GM19395 (cell line): ENCODE measurements around the gene CD247.

Experiments
- ATAC-seq: cut with Tn5 transposase; IDR thresholded peaks from one replicate; pipeline ENCODE4 v1.9.1; 2021; ENCODE audit warnings: mild to moderate bottlenecking, moderate library complexity; ENCODE audit not compliant: unreplicated experiment

CD247 gene

DNA sequence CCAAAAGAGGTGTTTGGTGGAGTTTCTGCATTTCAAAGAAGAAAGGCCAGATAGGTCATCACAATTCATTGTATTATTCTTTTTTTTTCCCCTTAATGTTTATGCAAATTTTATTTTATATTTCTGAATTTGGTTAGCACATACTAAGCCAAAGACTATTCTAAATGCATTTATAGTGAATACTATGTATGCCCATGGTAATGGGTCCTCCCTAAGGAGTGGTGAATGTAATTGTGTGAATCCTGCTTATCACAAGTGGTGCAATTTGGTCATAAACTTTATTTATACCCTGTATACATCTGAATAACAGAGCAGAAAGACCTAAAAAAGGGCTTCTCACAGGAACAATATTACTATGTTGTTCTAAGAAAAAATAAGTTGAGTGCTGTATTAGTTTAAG is 99.1 kb downstream of the CD247 start:
- ATAC-seq = no peak

DNA sequence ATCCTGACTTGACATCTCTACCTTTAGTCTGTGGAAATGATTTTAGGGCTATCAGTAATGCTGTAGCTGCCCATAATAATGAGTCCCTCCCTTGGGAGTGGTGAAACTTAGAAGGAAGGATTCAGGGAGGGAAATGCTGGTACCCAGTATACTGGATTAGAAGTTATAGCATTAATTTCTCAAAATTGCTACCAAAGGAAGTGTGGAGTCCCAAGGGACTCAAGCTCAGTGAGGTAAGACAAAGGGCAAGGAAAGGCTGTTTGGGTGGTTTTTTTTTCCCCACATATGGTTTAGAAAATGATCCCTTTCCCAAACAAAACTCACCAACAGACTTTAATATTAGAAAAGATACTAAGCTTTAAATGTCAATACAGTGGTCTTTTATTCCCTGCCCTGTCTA is 99.9 kb downstream of the CD247 start:
- ATAC-seq = no peak

DNA sequence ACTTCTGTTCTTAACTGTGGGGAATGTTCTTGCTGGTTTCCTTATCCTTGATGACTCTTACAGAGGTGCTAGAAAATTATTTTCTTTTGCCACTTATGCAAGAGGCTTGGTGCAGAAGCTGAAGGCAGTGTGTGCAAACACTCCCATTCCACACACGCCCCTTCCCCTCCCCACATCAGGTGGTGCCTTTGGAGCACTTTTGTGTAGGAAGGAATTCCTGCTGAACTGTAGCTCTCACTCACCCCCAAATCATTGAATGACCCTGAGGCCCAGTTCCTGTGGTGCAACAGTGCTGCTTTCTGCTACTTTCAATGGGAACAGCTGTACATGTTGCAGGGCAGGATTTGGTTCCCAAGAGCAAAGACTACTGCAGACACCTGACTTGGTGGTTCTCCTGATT is 101.8 kb downstream of the CD247 start:
- no peak for ATAC-seq

- ATAC-seq = no peak
Observed at GRCh38 chr1:167413328-167413727, 105.0 kb downstream of the CD247 start.

- ATAC-seq = no peak
Observed at GRCh38 chr1:167412920-167413319, 105.4 kb downstream of the CD247 start.

DNA sequence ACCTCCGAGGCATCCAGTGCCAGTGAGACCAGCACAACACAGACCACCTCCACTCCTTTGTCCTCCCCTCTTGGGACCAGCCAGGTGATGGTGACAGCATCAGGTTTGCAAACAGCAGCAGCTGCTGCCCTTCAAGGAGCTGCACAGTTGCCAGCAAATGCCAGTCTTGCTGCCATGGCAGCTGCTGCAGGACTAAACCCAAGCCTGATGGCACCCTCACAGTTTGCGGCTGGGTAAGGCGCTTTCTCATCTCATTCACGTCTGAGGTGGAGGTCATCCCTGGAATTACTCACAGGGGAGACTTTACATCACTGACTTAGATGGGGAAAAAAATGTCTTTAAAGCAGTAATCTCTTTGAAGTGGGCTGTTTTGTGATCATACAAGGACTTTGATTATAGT is 106.3 kb downstream of the CD247 start:
- no peak for ATAC-seq

GRCh38 chr1:167409183-167409582 is 109.1 kb downstream of the CD247 start:
- ATAC-seq = no peak

DNA sequence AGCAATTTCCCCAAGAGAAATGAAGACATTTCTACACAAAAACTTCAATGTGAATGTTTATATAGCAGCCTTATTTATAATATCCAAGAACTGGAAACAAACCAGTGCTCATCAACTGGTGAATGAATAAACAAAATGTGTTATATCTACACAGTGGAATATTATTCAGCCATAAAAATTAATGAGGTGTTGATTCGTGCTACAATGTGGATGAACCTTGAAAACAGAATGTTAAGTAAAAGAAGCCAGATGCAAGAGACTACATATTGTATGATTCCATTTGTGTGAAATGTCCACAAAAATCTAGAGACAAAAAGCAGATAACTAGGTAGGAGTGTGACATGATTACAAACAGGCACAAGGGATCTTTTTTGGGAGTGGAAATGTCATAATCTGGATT is 110.0 kb downstream of the CD247 start:
- ATAC-seq = no peak

GRCh38 chr1:167404908-167405307 is 113.4 kb downstream of the CD247 start:
- no peak for ATAC-seq

DNA sequence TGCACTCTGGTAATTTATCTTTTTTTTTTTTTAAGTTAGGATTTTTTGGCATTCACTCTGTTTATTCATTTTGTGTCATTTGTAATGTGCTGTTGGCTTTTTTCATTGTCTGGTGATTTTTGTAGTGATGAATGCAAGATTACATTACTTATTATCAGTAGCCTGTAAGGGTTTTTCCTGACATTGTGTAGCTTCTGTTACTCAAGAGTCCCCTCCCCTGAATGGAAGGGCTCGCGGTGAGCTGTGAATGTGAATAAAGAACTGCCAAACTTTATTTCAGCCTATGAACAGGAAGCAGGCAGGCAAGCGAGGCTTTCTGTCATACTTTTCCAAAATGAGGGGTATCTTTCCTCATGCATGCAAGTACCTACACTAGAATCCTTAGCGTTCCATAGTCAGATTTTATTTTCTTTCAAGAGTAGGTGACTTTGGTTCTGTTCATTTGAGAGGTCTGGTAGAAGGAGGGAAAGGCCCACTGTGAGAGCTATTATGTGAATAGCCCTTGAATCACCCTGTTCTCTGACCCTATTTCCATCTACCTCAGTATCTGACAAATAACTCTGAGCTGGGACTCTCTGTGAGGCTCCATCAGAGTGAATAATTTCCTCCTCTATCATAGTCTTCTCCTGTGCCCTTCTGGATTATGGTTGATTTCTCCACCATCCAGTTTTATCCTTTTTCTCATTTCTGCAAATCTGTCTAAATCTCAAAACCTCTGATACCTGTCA is 114.0 kb downstream of the CD247 start:
- no peak for ATAC-seq

- ATAC-seq = peak; percentile 73
Observed at GRCh38 chr1:167401260-167401873, 117.0 kb downstream of the CD247 start.

GRCh38 chr1:167400359-167400953 is 117.9 kb downstream of the CD247 start:
- no peak for ATAC-seq

DNA sequence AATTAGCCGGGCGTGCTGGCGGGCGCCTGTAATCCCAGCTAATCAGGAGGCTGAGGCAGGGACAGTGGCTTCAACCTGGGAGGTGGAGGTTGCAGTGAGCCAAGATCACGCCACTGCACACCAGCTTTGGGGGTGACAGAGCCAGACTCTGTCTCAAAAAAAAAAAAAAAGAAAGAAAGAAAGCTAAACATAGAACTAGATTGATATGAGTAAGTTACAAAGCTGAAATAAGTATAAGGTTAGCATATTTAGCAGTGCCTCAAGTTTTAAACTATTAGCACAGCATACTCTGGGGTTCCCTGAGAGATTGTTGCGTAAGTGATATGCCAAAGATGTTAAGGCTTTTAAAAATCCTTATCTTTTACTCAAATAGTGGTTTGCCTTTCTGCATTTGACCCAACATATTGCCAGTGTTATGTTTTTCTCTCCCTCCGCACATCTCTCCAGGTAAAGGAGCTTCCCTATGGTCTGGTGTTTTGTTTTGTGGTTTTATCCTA is 126.1 kb downstream of the CD247 start:
- ATAC-seq = no peak

- no peak for ATAC-seq
Observed at GRCh38 chr1:167388976-167389375, 129.4 kb downstream of the CD247 start.

- no peak for ATAC-seq
Observed at GRCh38 chr1:167387251-167387910, 130.9 kb downstream of the CD247 start.
